ENCODE data around the gene RMDN3.

RMDN3 gene

DNA sequence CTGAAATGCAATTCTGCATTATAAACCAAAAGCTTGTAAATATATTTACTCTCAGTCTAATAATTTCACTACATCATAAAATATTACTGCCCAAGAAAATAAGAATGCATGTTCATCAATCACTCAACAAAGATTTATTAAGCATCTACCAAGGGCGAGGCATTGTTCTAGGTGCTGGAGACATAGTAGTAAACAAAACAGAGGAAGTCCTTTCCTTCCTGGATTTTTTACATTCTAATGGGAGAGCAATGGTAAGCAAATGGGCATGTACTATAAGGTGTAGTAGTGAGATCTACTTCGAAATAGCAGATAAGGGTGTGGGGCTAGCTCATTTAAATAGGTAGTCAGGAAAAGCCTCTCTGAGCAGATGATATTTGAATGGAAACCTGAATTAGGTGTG is 41.0 kb upstream of the RMDN3 start:
- no peaks in the 10 kb centered on the region for H3K9me3 ChIP-seq (ENCODE audit: severe bottlenecking)
- H3K4me3 ChIP-seq (ENCODE audit: low read depth, low read length), result no peak overlapping the region
- H3K27ac ChIP-seq, result no peak overlapping the region
- DNase-seq, result no peak
- no peaks in the 10 kb centered on the region for H3K27me3 ChIP-seq (ENCODE audit: insufficient read depth, low read depth, severe bottlenecking)
- H3K36me3 ChIP-seq, result no peaks in the 10 kb centered on the region; the same call in 1 of the 2 replicates
- TF ChIP-seq, protein P1, sequence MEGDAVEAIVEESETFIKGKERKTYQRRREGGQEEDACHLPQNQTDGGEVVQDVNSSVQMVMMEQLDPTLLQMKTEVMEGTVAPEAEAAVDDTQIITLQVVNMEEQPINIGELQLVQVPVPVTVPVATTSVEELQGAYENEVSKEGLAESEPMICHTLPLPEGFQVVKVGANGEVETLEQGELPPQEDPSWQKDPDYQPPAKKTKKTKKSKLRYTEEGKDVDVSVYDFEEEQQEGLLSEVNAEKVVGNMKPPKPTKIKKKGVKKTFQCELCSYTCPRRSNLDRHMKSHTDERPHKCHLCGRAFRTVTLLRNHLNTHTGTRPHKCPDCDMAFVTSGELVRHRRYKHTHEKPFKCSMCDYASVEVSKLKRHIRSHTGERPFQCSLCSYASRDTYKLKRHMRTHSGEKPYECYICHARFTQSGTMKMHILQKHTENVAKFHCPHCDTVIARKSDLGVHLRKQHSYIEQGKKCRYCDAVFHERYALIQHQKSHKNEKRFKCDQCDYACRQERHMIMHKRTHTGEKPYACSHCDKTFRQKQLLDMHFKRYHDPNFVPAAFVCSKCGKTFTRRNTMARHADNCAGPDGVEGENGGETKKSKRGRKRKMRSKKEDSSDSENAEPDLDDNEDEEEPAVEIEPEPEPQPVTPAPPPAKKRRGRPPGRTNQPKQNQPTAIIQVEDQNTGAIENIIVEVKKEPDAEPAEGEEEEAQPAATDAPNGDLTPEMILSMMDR (IDR thresholded peaks at IDR 0.05; ENCODE audit: low read depth, low read length), result no peak

DNA sequence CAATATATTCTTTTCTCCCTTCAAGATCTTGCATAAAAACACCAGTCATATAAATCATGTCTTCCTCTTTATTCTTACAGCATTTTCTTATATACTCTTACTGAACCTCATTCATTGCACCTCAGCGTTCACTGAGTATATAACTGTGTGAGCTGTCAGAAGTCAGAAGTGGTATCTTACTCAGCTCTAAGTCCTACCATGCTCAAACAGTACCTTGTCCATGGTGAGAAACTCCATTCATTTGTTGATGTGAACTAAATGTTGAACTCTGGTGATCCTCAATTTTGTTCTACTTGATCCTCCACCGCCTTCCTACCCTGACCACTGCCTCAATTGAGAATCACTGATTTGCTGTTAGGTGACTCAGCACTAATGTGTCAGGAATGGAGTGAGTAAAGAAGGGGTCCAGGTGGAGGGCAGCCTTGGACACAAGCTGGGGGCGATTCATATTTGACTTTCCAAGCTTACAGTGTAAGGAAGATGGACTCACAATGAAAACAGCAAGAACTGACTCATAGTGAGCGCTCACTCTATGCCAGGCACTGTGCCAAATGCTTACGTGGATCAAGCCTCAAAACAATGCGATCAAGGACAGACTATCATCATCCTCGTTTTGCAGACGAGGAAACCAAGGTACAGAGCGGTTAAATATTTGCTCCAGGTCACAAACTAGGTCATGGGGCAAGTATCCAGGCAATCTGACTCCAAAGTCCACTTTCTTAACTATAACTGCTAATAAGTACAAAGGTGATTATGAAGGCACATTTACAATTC is 38.3 kb upstream of the RMDN3 start:
- DNase-seq, result no peak
- H3K27ac ChIP-seq, result no peak overlapping the region
- H3K27me3 ChIP-seq (ENCODE audit: insufficient read depth, low read depth, severe bottlenecking), result no peaks in the 10 kb centered on the region
- H3K36me3 ChIP-seq, result no peaks in the 10 kb centered on the region; the same call in 1 of the 2 replicates
- TF ChIP-seq, protein P1 (IDR thresholded peaks at IDR 0.05; ENCODE audit: low read depth, low read length), result no peak
- no peaks in the 10 kb centered on the region for H3K9me3 ChIP-seq (ENCODE audit: severe bottlenecking)
- no peak overlapping the region for H3K4me3 ChIP-seq (ENCODE audit: low read depth, low read length)

DNA sequence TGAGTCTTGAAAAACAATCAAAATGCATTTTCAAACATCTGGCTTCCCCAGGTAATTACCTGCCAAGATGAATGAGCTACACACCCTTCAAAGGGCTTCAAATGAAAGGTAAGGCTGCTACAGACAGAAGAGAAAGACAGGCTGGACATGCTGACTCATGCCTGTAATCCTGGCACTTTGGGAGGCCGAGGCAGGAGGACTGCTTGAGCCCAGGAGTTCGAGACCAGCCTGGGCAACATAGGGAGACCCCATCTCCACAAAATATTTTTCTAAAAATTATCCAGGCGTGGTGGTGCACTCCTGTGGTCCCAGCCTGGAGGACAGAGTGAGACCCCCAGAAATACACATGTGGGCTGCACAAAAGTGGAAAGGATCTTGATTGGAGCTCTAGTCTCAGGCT is 37.3 kb upstream of the RMDN3 start:
- Histone ChIP-seq H3K27ac (no peak overlapping the region), H3K9me3 (ENCODE audit: severe bottlenecking) (no peaks in the 10 kb centered on the region), H3K27me3 (ENCODE audit: insufficient read depth, low read depth, severe bottlenecking) (no peaks in the 10 kb centered on the region), H3K4me3 (ENCODE audit: low read depth, low read length) (no peak overlapping the region), H3K36me3 (no peaks in the 10 kb centered on the region; the same call in 1 of the 2 replicates)
- no peak for DNase-seq
- TF ChIP-seq, protein P1 (IDR thresholded peaks at IDR 0.05; ENCODE audit: low read depth, low read length), result no peak

DNA sequence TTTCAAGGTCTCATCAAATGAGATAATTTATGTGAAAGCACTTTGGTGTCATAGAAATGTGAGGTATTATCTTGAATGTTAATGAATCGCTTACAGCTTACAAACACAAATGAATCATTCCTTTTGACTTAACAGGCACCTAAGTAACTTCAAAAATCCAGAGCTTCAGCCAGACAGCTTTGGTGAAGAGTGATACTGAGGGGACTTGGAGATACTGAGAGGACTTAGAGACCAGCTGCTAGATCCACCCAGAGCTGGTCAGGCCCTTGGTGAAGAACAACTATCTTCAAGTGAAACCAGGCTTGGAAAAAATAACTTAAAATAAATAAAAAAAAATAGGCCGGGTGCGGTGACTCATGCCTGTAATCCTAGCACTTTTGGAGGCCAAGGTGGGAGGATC is 35.7 kb upstream of the RMDN3 start:
- no peak overlapping the region for H3K4me3 ChIP-seq (ENCODE audit: low read depth, low read length)
- H3K36me3 ChIP-seq, result no peaks in the 10 kb centered on the region; the same call in 1 of the 2 replicates
- H3K27ac ChIP-seq, result peak overlapping the region; percentile 49
- no peak for DNase-seq
- TF ChIP-seq, protein P1 (IDR thresholded peaks at IDR 0.05; ENCODE audit: low read depth, low read length), result no peak
- H3K27me3 ChIP-seq (ENCODE audit: insufficient read depth, low read depth, severe bottlenecking), result no peaks in the 10 kb centered on the region
- H3K9me3 ChIP-seq (ENCODE audit: severe bottlenecking), result no peaks in the 10 kb centered on the region

DNA sequence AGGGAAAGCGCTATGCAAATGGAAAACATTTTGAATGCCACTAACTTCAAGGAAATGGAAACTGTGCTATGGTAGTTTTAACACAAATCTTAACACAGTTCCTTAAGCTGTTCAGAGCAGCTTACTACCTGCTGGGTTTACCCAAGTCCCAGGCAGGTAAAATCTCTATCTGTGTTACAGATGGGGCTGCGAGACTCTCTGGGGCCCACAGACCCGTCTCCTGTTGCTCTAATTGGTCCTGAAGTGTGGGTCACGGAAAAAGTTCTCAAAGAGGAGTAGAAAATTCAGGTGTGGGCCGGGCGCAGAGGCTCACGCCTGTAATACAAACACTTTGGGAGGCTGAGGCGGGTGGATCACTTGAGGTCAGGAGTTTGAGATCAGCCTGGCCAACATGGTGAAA is 34.9 kb upstream of the RMDN3 start:
- Histone ChIP-seq H3K36me3 (no peaks in the 10 kb centered on the region; the same call in 1 of the 2 replicates), H3K9me3 (ENCODE audit: severe bottlenecking) (no peaks in the 10 kb centered on the region), H3K27me3 (ENCODE audit: insufficient read depth, low read depth, severe bottlenecking) (no peaks in the 10 kb centered on the region), H3K4me3 (ENCODE audit: low read depth, low read length) (no peak overlapping the region), H3K27ac (peak overlapping the region; percentile 49)
- DNase-seq, result peak; percentile 55
- TF ChIP-seq, protein P1 (IDR thresholded peaks at IDR 0.05; ENCODE audit: low read depth, low read length), result no peak

Data from WERI-Rb-1 (cell line).